ENCODE data around the gene PRCC. TPM values are rescaled to one million over a fixed set of nuclear protein-coding genes. Genes with fewer than 3 reads are reported as not detected.

Gene PRCC
- total and polyA plus RNA-seq, 2 of the 13 experiments (the other 11 are each of a cell fraction or from before 2014, with no cell fraction given), result 24.2 to 40.5 TPM

- TF ChIP-seq HOMEZ (CRISPR knock-in tag; IDR thresholded peaks at IDR 0.05; ENCODE audit: low read depth) (no peak), ARID5B (CRISPR knock-in tag; IDR thresholded peaks at IDR 0.05) (no peak; the same call in 1 of the 2 replicates), ZNF724P (CRISPR knock-in tag; IDR thresholded peaks at IDR 0.05; ENCODE audit: borderline replicate concordance) (no peak), LCORL (IDR thresholded peaks at IDR 0.05) (no peak), LCORL (CRISPR knock-in tag; IDR thresholded peaks at IDR 0.05) (no peak), AGO2 (optimal IDR thresholded peaks at IDR 0.05; ENCODE audit: low read depth, low read length) (peak; percentile 47), IRF1 (CRISPR knock-in tag; IDR thresholded peaks at IDR 0.05; ENCODE audit: low read depth) (no peak), MTF2 (CRISPR knock-in tag; IDR thresholded peaks at IDR 0.05; ENCODE audit: borderline replicate concordance) (no peak), ZMAT5 (CRISPR knock-in tag; IDR thresholded peaks at IDR 0.05; ENCODE audit: borderline replicate concordance, low read depth) (no peak), ZNF367 (CRISPR knock-in tag; IDR thresholded peaks at IDR 0.05; ENCODE audit: borderline replicate concordance) (no peak), MXD1 (CRISPR knock-in tag; IDR thresholded peaks at IDR 0.05) (no peak), HNF1A (IDR thresholded peaks at IDR 0.05; ENCODE audit: low read depth) (no peak), HNF1A (CRISPR knock-in tag; IDR thresholded peaks at IDR 0.05; ENCODE audit: borderline replicate concordance) (no peak), SIN3B (IDR thresholded peaks at IDR 0.05; ENCODE audit: low read length) (peak; percentile 33; the same call in 1 of the 2 replicates), TERF1 (CRISPR knock-in tag; IDR thresholded peaks at IDR 0.05) (no peak)
Observed at GRCh38 chr1:156728599-156729462, 38.5 kb upstream of the PRCC start, which contains the start of gene ISG20L2 (continued).
